CD4-positive, alpha-beta T cell (primary cell): ENCODE measurements around the gene KIF26B. TPM values are rescaled to one million over a fixed set of nuclear protein-coding genes. Genes with fewer than 3 reads are reported as not detected.

Source experiments
- ATAC-seq: fragments of 200-7000 bp; cut with Tn5 transposase; one replicate; pipeline ENCODE4 v1.10.0; 2022; ENCODE audit warnings: mild to moderate bottlenecking; ENCODE audit not compliant: poor library complexity
- CTCF ChIA-PET: fragments of 350-600 bp; sonication (Branson Sonifier 250); formaldehyde crosslinking; loops from one replicate; lab custom pipeline; 2021; ENCODE audit warnings: antibody characterized with exemption, inconsistent platforms; lab: Charles Lee
- POLR2A ChIA-PET: fragments of 350-600 bp; sonication (Branson Sonifier 250); formaldehyde crosslinking; loops from one replicate; lab custom pipeline; 2021; ENCODE audit warnings: antibody characterized with exemption, inconsistent platforms; lab: Charles Lee
- DNase-seq, 14 experiments: peaks; one replicate each; pipeline ENCODE4 v3.0.0-alpha.2; 2013 to 2020; ENCODE audit warnings: mixed read lengths in 2 of 14
- H3K27ac ChIP-seq, 2 donors: one replicate each; pipeline versions ENCODE4 v1.5.1 to v1.7.0; 2013; ENCODE audit warnings: low read length in 2 of 2, low read depth in 1 of 2, mild to moderate bottlenecking in 1 of 2
- H3K27me3 ChIP-seq, 2 experiments: 1 replicate in 1 of 2; 2 replicates in 1 of 2; pipeline versions ENCODE4 v1.6.1 to v1.7.0; 2013; ENCODE audit warnings: low read length in 2 of 2, control low read depth in 1 of 2, mild to moderate bottlenecking in 1 of 2, moderate library complexity in 1 of 2; ENCODE audit not compliant: insufficient read depth in 2 of 2, control insufficient read depth in 1 of 2
- H3K36me3 ChIP-seq: one replicate; pipeline ENCODE4 v1.6.1; 2013; ENCODE audit warnings: low read length, control low read depth; ENCODE audit not compliant: insufficient read depth
- H3K4me1 ChIP-seq: one replicate; pipeline ENCODE4 v1.6.1; 2013; ENCODE audit warnings: low read length, control low read depth; ENCODE audit not compliant: insufficient read depth
- H3K4me3 ChIP-seq: one replicate; pipeline ENCODE4 v1.5.1; 2013; ENCODE audit warnings: mild to moderate bottlenecking, low read length, moderate library complexity
- H3K9me3 ChIP-seq, 2 experiments: 1 replicate in 1 of 2; 2 replicates in 1 of 2; pipeline versions ENCODE4 v1.6.1 to v1.7.0; 2013; ENCODE audit warnings: low read length in 2 of 2, mild to moderate bottlenecking in 2 of 2, control low read depth in 1 of 2, moderate library complexity in 1 of 2; ENCODE audit not compliant: control insufficient read depth in 1 of 2, insufficient read depth in 1 of 2
- H3K27ac Mint-ChIP-seq: one replicate; pipeline ENCODE4 v1.8.0; 2020; ENCODE audit warnings: mixed read lengths
- H3K27me3 Mint-ChIP-seq: one replicate; pipeline ENCODE4 v1.8.0; 2021; ENCODE audit warnings: mixed read lengths
- H3K36me3 Mint-ChIP-seq: one replicate; pipeline ENCODE4 v1.8.0; 2021; ENCODE audit warnings: low read depth, mixed read lengths
- H3K4me1 Mint-ChIP-seq: one replicate; pipeline ENCODE4 v1.8.0; 2021; ENCODE audit warnings: low read depth, mixed read lengths
- H3K4me3 Mint-ChIP-seq: one replicate; pipeline ENCODE4 v1.8.0; 2020; ENCODE audit warnings: mild to moderate bottlenecking, mixed read lengths
- H3K9me3 Mint-ChIP-seq: one replicate; pipeline ENCODE4 v1.8.0; 2020; ENCODE audit warnings: mixed read lengths
- intact Hi-C, 2 experiments: fragments of 100-400 bp; cut with DNase I in 1 of 2; cut with micrococcal nuclease in 1 of 2; formaldehyde crosslinking; loops; one replicate each; pipeline versions ENCODE4 v1.15.1 to v1.9.0; 2023 to 2025; cut with DNase I, micrococcal nuclease
- total RNA-seq, 174 experiments: library from RNA in 2 of 174; stranded (reverse) in 2 of 174; gene quantifications; one replicate each; pipeline ENCODE4 v1.2.3 and lab custom pipeline; 2021 to 2026
- TF ChIP-seq, protein P1 (sequence below): fragments of 200-600 bp; IDR thresholded peaks from one replicate; pipeline ENCODE4 v1.8.0; 2022; ENCODE audit warnings: antibody characterized with exemption, mild to moderate bottlenecking

Gene KIF26B
- total RNA-seq, 2 experiments from 2014 or later: 0.03 TPM; not detected in 1

DNA sequence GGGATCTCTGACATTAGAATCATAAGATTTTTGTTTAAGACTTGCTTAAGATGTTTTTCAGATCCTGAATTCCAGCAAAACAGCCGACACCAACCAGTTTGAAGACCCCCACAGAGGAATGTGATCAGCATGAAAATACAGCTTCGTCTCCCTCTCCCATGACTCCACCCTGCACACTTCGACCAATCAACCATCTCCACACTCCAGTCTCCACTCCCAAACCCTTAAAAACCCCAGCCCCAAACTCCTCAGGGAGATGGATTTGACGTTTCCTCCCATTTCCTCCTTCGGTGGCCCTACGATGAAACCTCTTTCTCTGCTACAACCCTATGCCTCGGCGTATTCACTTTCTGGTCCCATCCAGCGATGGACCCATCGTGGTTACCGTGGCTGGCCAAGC, 30.1 kb upstream of the KIF26B start:
- no peak for DNase-seq

DNA sequence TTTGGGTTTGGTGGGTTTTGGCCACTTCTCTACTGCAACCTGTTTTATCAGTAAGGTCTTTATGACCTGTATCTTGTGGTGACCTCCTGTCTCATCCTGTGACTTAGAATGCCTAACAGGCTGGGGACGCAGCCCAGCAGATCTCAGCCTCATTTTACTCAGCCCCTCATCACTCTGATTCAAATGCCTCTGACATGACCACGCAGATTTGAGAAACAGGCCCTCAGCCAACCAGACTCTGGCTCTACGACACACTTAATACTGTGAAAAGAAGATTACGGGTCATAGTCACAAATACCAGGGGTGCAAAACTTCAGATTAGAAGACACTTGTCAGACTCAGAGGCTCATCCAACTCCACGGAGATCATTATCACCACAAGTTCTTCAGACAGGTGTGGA, 28.3 kb upstream of the KIF26B start:
- peaks cover 28% of the 10 kb centered on the region for H3K27me3 Mint-ChIP-seq
- no peaks in the 10 kb centered on the region for H3K36me3 Mint-ChIP-seq
- CTCF ChIA-PET: no interaction called here

More for the DNA sequence above, 30.1 kb upstream of the KIF26B start:
- Mint-ChIP-seq H3K36me3 (no peaks in the 10 kb centered on the region), H3K27me3 (peaks cover 14% of the 10 kb centered on the region), H3K27ac (no peak overlapping the region), H3K4me1 (no peaks in the 10 kb centered on the region), H3K9me3 (no peaks in the 10 kb centered on the region), H3K4me3 (no peak overlapping the region)
- intact Hi-C loops: no loop called here
- Histone ChIP-seq H3K9me3 (no peaks in the 10 kb centered on the region), H3K4me3 (no peak overlapping the region), H3K27me3 (no peaks in the 10 kb centered on the region), H3K36me3 (no peaks in the 10 kb centered on the region), H3K4me1 (no peaks in the 10 kb centered on the region), H3K27ac (no peak overlapping the region)
- no peak for ATAC-seq
- ChIA-PET CTCF (no interaction called here), POLR2A (no interaction called here)
- TF ChIP-seq, protein P1, sequence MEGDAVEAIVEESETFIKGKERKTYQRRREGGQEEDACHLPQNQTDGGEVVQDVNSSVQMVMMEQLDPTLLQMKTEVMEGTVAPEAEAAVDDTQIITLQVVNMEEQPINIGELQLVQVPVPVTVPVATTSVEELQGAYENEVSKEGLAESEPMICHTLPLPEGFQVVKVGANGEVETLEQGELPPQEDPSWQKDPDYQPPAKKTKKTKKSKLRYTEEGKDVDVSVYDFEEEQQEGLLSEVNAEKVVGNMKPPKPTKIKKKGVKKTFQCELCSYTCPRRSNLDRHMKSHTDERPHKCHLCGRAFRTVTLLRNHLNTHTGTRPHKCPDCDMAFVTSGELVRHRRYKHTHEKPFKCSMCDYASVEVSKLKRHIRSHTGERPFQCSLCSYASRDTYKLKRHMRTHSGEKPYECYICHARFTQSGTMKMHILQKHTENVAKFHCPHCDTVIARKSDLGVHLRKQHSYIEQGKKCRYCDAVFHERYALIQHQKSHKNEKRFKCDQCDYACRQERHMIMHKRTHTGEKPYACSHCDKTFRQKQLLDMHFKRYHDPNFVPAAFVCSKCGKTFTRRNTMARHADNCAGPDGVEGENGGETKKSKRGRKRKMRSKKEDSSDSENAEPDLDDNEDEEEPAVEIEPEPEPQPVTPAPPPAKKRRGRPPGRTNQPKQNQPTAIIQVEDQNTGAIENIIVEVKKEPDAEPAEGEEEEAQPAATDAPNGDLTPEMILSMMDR: no peak

DNA sequence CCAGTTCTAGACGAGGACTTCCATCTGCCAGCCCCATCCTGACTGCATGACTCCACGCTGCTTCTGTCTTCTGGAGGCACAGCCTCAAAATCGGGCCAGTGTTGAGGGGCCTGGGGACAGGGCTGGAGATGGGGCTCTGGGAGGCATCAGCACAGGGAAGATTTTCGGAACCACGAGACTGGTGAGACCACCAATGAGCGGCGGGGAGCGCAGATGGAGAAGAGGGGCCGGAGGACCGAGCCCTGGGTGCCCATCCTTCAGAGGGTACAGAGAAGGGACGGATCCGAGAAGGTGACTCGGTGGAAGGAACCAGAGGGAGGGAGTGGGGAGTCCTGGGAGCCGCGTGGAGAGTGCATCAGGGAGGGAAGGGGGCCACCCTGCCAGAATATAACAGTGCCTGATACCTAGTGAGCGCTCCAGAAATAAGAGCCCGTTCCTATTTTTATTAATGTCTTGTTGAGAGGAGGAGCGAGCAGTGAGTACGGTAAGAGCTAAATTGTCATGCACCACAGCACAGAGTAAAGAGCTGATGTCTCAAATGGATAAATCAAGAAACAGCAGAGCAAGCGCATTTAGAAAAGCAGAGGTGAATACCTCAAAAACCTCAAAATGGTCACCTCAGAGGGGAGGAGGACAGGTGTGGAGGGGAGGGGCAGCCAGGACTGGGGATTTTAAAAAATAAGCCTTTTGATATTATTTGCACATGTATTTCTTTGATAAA, 26.2 kb upstream of the KIF26B start:
- no peak overlapping the region for H3K4me3 Mint-ChIP-seq
- DNase-seq (no peak), ATAC-seq (no peak)
- H3K4me1 ChIP-seq: no peaks in the 10 kb centered on the region
- no peaks in the 10 kb centered on the region for H3K36me3 ChIP-seq
- H3K27ac ChIP-seq: no peak overlapping the region
- POLR2A ChIA-PET: no interaction called here
- H3K9me3 Mint-ChIP-seq: no peaks in the 10 kb centered on the region
- no peaks in the 10 kb centered on the region for H3K27me3 ChIP-seq
- peaks cover 38% of the 10 kb centered on the region for H3K27me3 Mint-ChIP-seq
- intact Hi-C loops: no loop called here
- H3K9me3 ChIP-seq: peaks cover 0 to 3% of the 10 kb centered on the region in 2 experiments
- TF ChIP-seq, protein P1: no peak
- no peak overlapping the region for H3K27ac Mint-ChIP-seq
- no peaks in the 10 kb centered on the region for H3K4me1 Mint-ChIP-seq
- no peak overlapping the region for H3K4me3 ChIP-seq
- H3K36me3 Mint-ChIP-seq: no peaks in the 10 kb centered on the region
- CTCF ChIA-PET: no interaction called here

More for the DNA sequence above, 28.3 kb upstream of the KIF26B start:
- Histone ChIP-seq H3K4me3 (no peak overlapping the region), H3K27ac (no peak overlapping the region), H3K4me1 (no peaks in the 10 kb centered on the region), H3K27me3 (no peaks in the 10 kb centered on the region), H3K9me3 (no peaks in the 10 kb centered on the region), H3K36me3 (no peaks in the 10 kb centered on the region)
- Mint-ChIP-seq H3K4me3 (no peak overlapping the region), H3K9me3 (no peaks in the 10 kb centered on the region), H3K4me1 (no peaks in the 10 kb centered on the region), H3K27ac (no peak overlapping the region)
- TF ChIP-seq, protein P1: no peak
- POLR2A ChIA-PET: no interaction called here
- ATAC-seq: no peak
- DNase-seq: no peak
- intact Hi-C loops: no loop called here
